ENCODE results near the gene SLC9B1. TPM values are rescaled to one million over a fixed set of nuclear protein-coding genes. Genes with fewer than 3 reads are reported as not detected.
"Not testable (repeated sequence)": the region's sequence is repeated elsewhere in the genome, so short reads cannot be mapped to it uniquely, and the experiment has no call there.

SLC9B1 gene
- total RNA-seq, 1 donor from 2014 or later: 0.57 TPM

- no peak for DNase-seq (ENCODE audit: low spot score)
- peaks cover 3% of the 10 kb centered on the region for H3K4me1 Mint-ChIP-seq (ENCODE audit: low read depth)
- H3K4me3 Mint-ChIP-seq (ENCODE audit: low read depth): no peak overlapping the region
- peaks cover 17% of the 10 kb centered on the region for H3K36me3 Mint-ChIP-seq (ENCODE audit: low read depth)
- no peak overlapping the region for H3K27ac Mint-ChIP-seq
- intact Hi-C loops (cut with micrococcal nuclease): no loop called here
- peaks cover 27% of the 10 kb centered on the region for H3K9me3 Mint-ChIP-seq
- H3K27me3 Mint-ChIP-seq (ENCODE audit: low read depth): peaks cover 2% of the 10 kb centered on the region
These were observed 24.7 kb downstream of the SLC9B1 start for GRCh38 chr4:102994803-102995202.

DNA sequence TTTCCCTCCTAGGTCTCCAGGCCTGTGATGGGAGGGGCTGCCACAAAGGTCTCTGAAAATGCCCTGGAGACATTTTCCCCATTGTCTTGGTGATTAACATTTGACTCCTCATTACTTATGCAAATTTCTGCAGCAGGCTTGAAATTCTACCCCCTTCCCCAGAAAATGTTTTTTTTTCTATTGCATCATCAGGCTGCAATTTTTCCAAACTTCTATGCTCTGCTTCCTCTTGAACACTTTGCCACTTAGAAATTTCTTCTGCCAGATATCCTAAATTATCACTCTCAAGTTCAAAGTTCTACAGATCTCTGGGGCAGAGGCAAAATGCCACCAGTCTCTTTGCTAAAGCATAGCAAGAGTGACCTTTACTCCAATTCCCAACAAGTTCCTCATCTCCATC lies 25.5 kb downstream of the SLC9B1 start:
- H3K4me3 Mint-ChIP-seq (ENCODE audit: low read depth); H3K27ac Mint-ChIP-seq; intact Hi-C loops (cut with micrococcal nuclease); DNase-seq (ENCODE audit: low spot score); H3K27me3 Mint-ChIP-seq (ENCODE audit: low read depth); H3K4me1 Mint-ChIP-seq (ENCODE audit: low read depth): not testable (repeated sequence)
- peaks cover 17% of the 10 kb centered on the region for H3K36me3 Mint-ChIP-seq (ENCODE audit: low read depth)
- peaks cover 27% of the 10 kb centered on the region for H3K9me3 Mint-ChIP-seq

DNA sequence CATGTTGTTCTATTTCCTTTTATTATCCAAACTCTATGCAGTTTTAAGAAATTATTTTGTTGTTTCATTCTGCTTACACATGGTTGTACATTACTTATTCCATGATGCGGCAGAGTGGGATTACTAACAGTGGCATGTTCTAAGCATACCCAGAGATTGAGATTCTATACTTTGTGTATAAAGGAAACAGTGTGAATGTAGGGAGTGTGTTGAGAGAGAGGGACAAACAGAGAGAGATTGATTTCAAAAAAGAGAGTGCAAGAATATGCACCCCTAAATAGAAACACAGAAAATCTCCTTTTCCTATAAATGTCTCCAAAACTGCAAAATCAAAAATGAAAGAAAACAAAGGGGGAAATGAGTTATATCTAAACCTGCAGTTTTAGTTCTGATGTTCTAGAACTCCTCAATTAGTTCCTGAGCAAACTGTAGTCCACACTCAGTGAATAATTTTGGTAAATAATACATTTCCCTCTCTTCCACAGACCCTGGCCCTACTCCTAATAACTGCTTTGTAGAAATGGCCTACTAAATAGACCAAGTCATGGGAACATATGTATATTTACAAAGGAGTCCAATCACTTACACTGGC lies 31.0 kb downstream of the SLC9B1 start:
- Mint-ChIP-seq H3K4me1 (ENCODE audit: low read depth) (peaks cover 42% of the 10 kb centered on the region), H3K4me3 (ENCODE audit: low read depth) (peak overlapping the region; percentile 22), H3K27me3 (ENCODE audit: low read depth) (no peaks in the 10 kb centered on the region), H3K36me3 (ENCODE audit: low read depth) (peaks cover 29% of the 10 kb centered on the region), H3K9me3 (peaks cover 25% of the 10 kb centered on the region), H3K27ac (peak overlapping the region; percentile 85)
- intact Hi-C loops (cut with micrococcal nuclease): no loop called here
- no peak for DNase-seq (ENCODE audit: low spot score)

DNA sequence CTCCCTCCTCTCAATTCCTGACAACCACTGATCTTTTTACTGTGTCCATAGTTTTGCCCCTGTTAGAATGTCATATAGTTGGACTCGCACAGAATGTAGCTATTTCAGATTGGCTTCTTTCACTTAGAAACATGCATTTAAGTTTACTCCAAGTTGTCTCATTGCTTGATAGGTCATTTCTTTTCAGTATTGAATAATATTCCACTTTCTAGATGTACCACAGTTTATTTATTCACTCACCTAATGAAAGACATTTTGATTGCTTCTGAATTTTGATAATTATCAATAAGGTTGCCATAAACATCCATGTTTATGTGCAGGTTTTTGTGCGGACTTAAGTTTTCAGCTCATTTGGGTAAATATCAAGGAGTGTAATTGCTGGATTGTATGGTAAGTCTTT lies 38.5 kb downstream of the SLC9B1 start:
- H3K36me3 Mint-ChIP-seq (ENCODE audit: low read depth): peaks cover 5% of the 10 kb centered on the region
- intact Hi-C loops (cut with micrococcal nuclease): no loop called here
- H3K27ac Mint-ChIP-seq: no peak overlapping the region
- H3K27me3 Mint-ChIP-seq (ENCODE audit: low read depth): no peaks in the 10 kb centered on the region
- DNase-seq (ENCODE audit: low spot score): no peak
- peaks cover 13% of the 10 kb centered on the region for H3K4me1 Mint-ChIP-seq (ENCODE audit: low read depth)
- no peak overlapping the region for H3K4me3 Mint-ChIP-seq (ENCODE audit: low read depth)
- H3K9me3 Mint-ChIP-seq: peaks cover 9% of the 10 kb centered on the region

GRCh38 chr4:102961813-102962212 lies 57.7 kb downstream of the SLC9B1 start:
- intact Hi-C loops (cut with micrococcal nuclease); H3K27me3 Mint-ChIP-seq (ENCODE audit: low read depth): not testable (repeated sequence)

DNA sequence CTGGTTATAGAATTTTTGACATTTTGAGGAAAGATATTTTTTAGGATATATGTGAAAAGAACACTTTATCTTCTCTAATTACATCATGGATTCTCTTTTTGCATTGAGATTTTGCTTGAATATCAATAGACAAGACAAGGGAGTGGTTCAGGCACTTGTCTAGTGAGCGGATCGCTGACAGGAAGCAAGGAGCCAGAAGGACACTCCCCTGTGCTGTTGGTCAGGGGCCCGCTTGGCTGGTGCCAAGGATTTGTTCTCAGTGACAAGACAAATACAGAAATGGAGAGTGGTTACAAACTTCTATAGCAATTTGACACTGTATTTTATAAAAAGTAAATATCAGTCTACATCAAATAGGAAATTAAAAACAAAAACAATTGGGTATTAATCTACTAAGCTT lies 60.0 kb downstream of the SLC9B1 start:
- no peak for DNase-seq (ENCODE audit: low spot score)
- Mint-ChIP-seq H3K36me3 (ENCODE audit: low read depth) (no peaks in the 10 kb centered on the region), H3K27ac (no peak overlapping the region), H3K27me3 (ENCODE audit: low read depth) (no peaks in the 10 kb centered on the region), H3K9me3 (peaks cover 10% of the 10 kb centered on the region), H3K4me3 (ENCODE audit: low read depth) (no peak overlapping the region), H3K4me1 (ENCODE audit: low read depth) (no peaks in the 10 kb centered on the region)
- intact Hi-C loops (cut with micrococcal nuclease): no loop called here

More at GRCh38 chr4:102961813-102962212, 57.7 kb downstream of the SLC9B1 start:
- not testable (repeated sequence) for H3K4me1 Mint-ChIP-seq (ENCODE audit: low read depth); H3K4me3 Mint-ChIP-seq (ENCODE audit: low read depth); DNase-seq (ENCODE audit: low spot score); H3K9me3 Mint-ChIP-seq; H3K27ac Mint-ChIP-seq; H3K36me3 Mint-ChIP-seq (ENCODE audit: low read depth)

GRCh38 chr4:102945066-102945465 lies 74.4 kb downstream of the SLC9B1 start:
- H3K4me3 Mint-ChIP-seq (ENCODE audit: low read depth): no peak overlapping the region
- H3K27me3 Mint-ChIP-seq (ENCODE audit: low read depth): peaks cover 4% of the 10 kb centered on the region
- no peaks in the 10 kb centered on the region for H3K36me3 Mint-ChIP-seq (ENCODE audit: low read depth)
- H3K4me1 Mint-ChIP-seq (ENCODE audit: low read depth): no peaks in the 10 kb centered on the region
- no peak overlapping the region for H3K27ac Mint-ChIP-seq
- H3K9me3 Mint-ChIP-seq: no peaks in the 10 kb centered on the region
- DNase-seq (ENCODE audit: low spot score): no peak
- intact Hi-C loops (cut with micrococcal nuclease): no loop called here

DNA sequence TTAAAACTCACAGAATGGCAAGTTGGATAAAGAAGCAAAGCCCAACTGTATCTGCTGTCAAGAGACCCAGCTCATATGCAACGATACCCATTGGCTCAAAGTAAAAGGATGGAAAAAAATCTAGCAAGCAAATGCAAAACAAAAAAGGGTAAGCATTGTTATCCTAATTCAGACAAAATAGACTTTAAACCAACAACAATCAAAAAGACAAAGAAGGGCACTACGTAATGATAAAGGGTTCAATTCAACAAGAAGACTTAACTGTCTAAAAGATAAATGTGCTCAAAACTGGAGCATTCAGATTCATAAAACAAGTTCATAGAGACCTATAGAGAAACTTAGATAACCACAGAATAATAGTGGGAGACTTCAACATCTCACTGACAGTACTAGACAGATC lies 81.4 kb downstream of the SLC9B1 start:
- intact Hi-C loops (cut with micrococcal nuclease); H3K9me3 Mint-ChIP-seq; DNase-seq (ENCODE audit: low spot score); H3K4me3 Mint-ChIP-seq (ENCODE audit: low read depth); H3K36me3 Mint-ChIP-seq (ENCODE audit: low read depth); H3K4me1 Mint-ChIP-seq (ENCODE audit: low read depth); H3K27ac Mint-ChIP-seq: not testable (repeated sequence)
- H3K27me3 Mint-ChIP-seq (ENCODE audit: low read depth): peaks cover 15% of the 10 kb centered on the region

DNA sequence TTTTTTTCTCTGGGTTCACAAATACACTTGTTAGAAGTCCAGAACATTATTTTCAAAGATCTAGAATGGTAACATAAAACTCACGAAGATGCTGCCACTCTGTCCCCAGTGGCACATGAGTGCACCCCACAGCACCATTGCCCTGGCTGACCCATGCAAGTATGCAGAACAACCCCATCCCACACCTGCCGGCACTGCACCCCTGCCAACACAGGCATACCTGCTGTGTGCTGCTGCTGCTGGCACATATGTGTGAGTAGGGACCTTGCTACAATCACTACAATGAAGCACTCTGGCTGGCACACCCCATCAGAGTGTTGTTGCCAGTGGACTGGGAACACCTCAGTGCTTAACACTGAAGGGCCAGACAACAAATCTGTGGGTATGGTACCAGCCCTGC lies 83.8 kb downstream of the SLC9B1 start:
- Mint-ChIP-seq H3K27me3 (ENCODE audit: low read depth) (peaks cover 12% of the 10 kb centered on the region), H3K4me1 (ENCODE audit: low read depth) (no peaks in the 10 kb centered on the region), H3K9me3 (no peaks in the 10 kb centered on the region), H3K27ac (no peak overlapping the region), H3K4me3 (ENCODE audit: low read depth) (no peak overlapping the region), H3K36me3 (ENCODE audit: low read depth) (no peaks in the 10 kb centered on the region)
- no peak for DNase-seq (ENCODE audit: low spot score)
- intact Hi-C loops (cut with micrococcal nuclease): no loop called here

- H3K36me3 Mint-ChIP-seq (ENCODE audit: low read depth); H3K4me1 Mint-ChIP-seq (ENCODE audit: low read depth); intact Hi-C loops (cut with micrococcal nuclease); H3K4me3 Mint-ChIP-seq (ENCODE audit: low read depth); H3K27ac Mint-ChIP-seq; DNase-seq (ENCODE audit: low spot score); H3K27me3 Mint-ChIP-seq (ENCODE audit: low read depth): not testable (repeated sequence)
- H3K9me3 Mint-ChIP-seq: peaks cover 16% of the 10 kb centered on the region
These were observed 99.8 kb downstream of the SLC9B1 start for GRCh38 chr4:102919697-102920096.

- no peaks in the 10 kb centered on the region for H3K27me3 Mint-ChIP-seq (ENCODE audit: low read depth)
- no peaks in the 10 kb centered on the region for H3K4me1 Mint-ChIP-seq (ENCODE audit: low read depth)
- no peak overlapping the region for H3K4me3 Mint-ChIP-seq (ENCODE audit: low read depth)
- intact Hi-C loops (cut with micrococcal nuclease): no loop called here
- peaks cover 25% of the 10 kb centered on the region for H3K9me3 Mint-ChIP-seq
- DNase-seq (ENCODE audit: low spot score): no peak
- H3K36me3 Mint-ChIP-seq (ENCODE audit: low read depth): no peaks in the 10 kb centered on the region
- H3K27ac Mint-ChIP-seq: no peak overlapping the region
These were observed 100.6 kb downstream of the SLC9B1 start for GRCh38 chr4:102918859-102919258.

GRCh38 chr4:102901804-102902203 lies 117.7 kb downstream of the SLC9B1 start:
- no peak for DNase-seq (ENCODE audit: low spot score)
- Mint-ChIP-seq H3K4me1 (ENCODE audit: low read depth) (no peaks in the 10 kb centered on the region), H3K4me3 (ENCODE audit: low read depth) (no peak overlapping the region), H3K9me3 (no peaks in the 10 kb centered on the region), H3K36me3 (ENCODE audit: low read depth) (no peaks in the 10 kb centered on the region), H3K27ac (no peak overlapping the region), H3K27me3 (ENCODE audit: low read depth) (no peaks in the 10 kb centered on the region)
- intact Hi-C loops (cut with micrococcal nuclease): no loop called here

DNA sequence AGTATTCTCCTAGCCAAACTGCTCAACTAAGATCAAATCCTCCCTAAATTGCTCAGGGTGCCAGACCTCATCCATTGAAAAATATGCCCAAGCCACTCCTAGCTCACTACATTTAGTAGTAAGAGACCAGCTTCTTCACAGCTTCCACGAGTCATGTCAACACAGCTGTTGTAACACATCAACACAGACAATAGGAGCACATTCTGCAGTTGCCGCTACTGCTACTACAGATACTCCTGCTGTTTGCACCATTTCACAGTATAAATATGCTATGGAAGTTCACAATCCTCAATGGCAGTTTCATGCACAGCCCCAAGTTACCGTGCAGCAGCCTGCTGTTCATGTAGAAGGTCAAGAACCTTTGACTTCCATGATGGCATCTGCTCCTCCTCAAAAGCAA lies 121.9 kb downstream of the SLC9B1 start:
- H3K27me3 Mint-ChIP-seq (ENCODE audit: low read depth); DNase-seq (ENCODE audit: low spot score); intact Hi-C loops (cut with micrococcal nuclease); H3K27ac Mint-ChIP-seq; H3K9me3 Mint-ChIP-seq; H3K4me3 Mint-ChIP-seq (ENCODE audit: low read depth); H3K36me3 Mint-ChIP-seq (ENCODE audit: low read depth); H3K4me1 Mint-ChIP-seq (ENCODE audit: low read depth): not testable (repeated sequence)

DNA sequence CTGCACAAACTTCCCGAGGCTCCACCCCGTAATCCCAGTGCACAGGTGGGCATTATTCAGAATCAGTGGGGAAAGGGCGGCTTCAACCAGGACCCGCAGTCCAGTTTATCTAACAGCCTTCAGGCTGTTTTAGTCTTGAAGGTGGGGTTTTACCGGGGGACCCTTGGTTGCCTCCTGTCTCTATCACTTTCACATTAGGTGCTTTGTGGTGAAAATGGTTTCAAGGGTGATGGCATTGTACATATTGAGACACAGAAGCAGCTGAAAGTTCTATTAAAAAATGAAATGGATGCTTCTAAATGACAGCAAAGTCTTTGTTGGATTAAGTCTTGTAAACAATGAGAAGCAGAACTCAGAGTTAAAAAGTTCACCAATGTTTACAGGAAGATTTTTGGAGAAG lies 123.0 kb downstream of the SLC9B1 start:
- DNase-seq (ENCODE audit: low spot score); intact Hi-C loops (cut with micrococcal nuclease); H3K9me3 Mint-ChIP-seq; H3K27ac Mint-ChIP-seq; H3K4me1 Mint-ChIP-seq (ENCODE audit: low read depth); H3K27me3 Mint-ChIP-seq (ENCODE audit: low read depth); H3K4me3 Mint-ChIP-seq (ENCODE audit: low read depth); H3K36me3 Mint-ChIP-seq (ENCODE audit: low read depth): not testable (repeated sequence)
